GM23248 (cell line): ENCODE measurements around the gene ATP8B3.

Experiments
- EZH2 ChIP-seq: fragments of 200-600 bp; sonication (generic); IDR thresholded peaks from 2 replicates; pipeline ENCODE4 v1.6.1; 2018; ENCODE audit warnings: antibody characterized with exemption, mild to moderate bottlenecking; ENCODE audit not compliant: insufficient read depth, poor library complexity, severe bottlenecking
- EZH2phosphoT487 ChIP-seq: fragments of 200-600 bp; sonication (generic); IDR thresholded peaks from 2 replicates; pipeline ENCODE4 v1.6.1; 2018; ENCODE audit warnings: antibody characterized with exemption, moderate library complexity, mild to moderate bottlenecking, low read depth; ENCODE audit not compliant: insufficient read depth

DNA sequence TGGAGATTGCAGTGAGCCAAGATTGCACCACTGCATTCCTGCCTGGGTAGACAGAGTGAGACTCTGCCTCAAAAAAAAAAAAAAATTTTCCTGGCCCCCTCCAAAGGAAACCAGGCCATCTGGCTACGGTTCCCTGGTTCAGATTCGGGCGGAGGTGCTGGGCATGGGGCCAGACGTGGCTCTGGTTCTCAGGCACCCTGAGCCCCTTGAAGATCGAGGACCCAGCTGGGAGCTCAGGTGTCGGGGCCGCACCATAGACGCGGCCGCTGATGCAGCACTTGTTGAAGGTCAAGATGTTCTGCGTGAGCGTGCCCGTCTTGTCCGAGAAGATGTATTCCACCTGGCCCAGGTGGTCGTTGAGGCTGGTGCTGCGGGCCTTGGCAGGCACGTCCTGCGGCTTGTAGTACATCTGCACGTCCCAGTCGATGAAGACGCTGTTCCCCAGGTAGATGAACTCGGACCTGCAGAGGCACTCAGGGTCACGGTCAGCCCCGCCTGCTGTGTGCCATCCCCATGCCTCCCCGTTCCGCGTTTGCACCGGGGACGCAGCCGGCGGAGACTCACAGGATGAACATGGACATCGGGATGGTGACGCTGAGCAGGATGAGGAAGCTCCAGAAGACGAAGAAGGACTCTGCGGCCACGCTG is 12.3 kb downstream of the ATP8B3 start:
- TF ChIP-seq EZH2phosphoT487 (no peak), EZH2 (no peak)
